Prostate gland (tissue), 2 donors: Measurements from ENCODE around the gene ITGB5. TPM values are rescaled to one million over a fixed set of nuclear protein-coding genes. Genes with fewer than 3 reads are reported as not detected.
A peak's percentile ranks its signal among the peaks of the same experiment; 100 is the strongest.

ENCODE experiments used
- DNase-seq: peaks from one replicate; pipeline ENCODE4 v3.0.0-alpha.2; 2019; ENCODE audit warnings: low spot score
- H3K27ac ChIP-seq, 2 donors: fragments of 200-600 bp; sonication (generic); 2 replicates each; pipeline ENCODE4 v1.5.1; 2017 to 2019
- H3K27me3 ChIP-seq: fragments of 200-600 bp; sonication (generic); replicated peaks from 2 replicates; pipeline ENCODE4 v1.5.1; 2019; ENCODE audit not compliant: insufficient read depth
- H3K36me3 ChIP-seq, 2 donors: fragments of 200-600 bp; sonication (generic); 1 replicate in 1 of 2; 2 replicates in 1 of 2; pipeline versions ENCODE4 v1.5.1 to v1.8.1; 2017 to 2019
- H3K4me1 ChIP-seq: fragments of 200-600 bp; sonication (generic); replicated peaks from 2 replicates; pipeline ENCODE4 v1.5.1; 2019
- H3K4me3 ChIP-seq, 2 donors: fragments of 200-600 bp; sonication (generic); 2 replicates each; pipeline ENCODE4 v1.5.1; 2017 to 2019
- H3K9me3 ChIP-seq: fragments of 200-600 bp; sonication (generic); 2 replicates; pipeline ENCODE4 v1.5.1; 2017
- CTCF ChIP-seq, 4 experiments: fragments of 200-600 bp in 2 of 4; fragments of 450-650 bp in 2 of 4; sonication (generic) in 2 of 4; IDR thresholded peaks; 1 replicate in 3 of 4; 2 replicates in 1 of 4; pipeline ENCODE4 v1.5.1; 2016 to 2019; ENCODE audit warnings: antibody characterized with exemption in 4 of 4, mild to moderate bottlenecking in 2 of 4, moderate library complexity in 2 of 4
- POLR2A ChIP-seq: fragments of 450-650 bp; IDR thresholded peaks from one replicate; pipeline ENCODE4 v1.6.1; 2016; ENCODE audit warnings: antibody characterized with exemption, mild to moderate bottlenecking
- POLR2AphosphoS5 ChIP-seq: sonication (generic); formaldehyde crosslinking; IDR thresholded peaks from one replicate; pipeline ENCODE4 v1.6.1; 2017; ENCODE audit warnings: antibody characterized with exemption
- WGBS: methylation state at CpG from one replicate; pipeline ENCODE4 v1.1.5; 2018; 5-methylcytosine and 5-hydroxymethylcytosine counted together
- intact Hi-C: fragments of 100-400 bp; cut with DNase I; formaldehyde crosslinking; loops from one replicate; pipeline ENCODE4 v1.14.2; 2022
- total RNA-seq, 2 donors: library from RNA; depleted of rRNA; stranded (reverse); fragments of >200 nt; gene quantifications; one replicate each; pipeline ENCODE4 v1.1.0, GENCODE V29; 2016

Gene ITGB5
- total RNA-seq, 2 donors from 2014 or later: 123 to 154 TPM

DNA sequence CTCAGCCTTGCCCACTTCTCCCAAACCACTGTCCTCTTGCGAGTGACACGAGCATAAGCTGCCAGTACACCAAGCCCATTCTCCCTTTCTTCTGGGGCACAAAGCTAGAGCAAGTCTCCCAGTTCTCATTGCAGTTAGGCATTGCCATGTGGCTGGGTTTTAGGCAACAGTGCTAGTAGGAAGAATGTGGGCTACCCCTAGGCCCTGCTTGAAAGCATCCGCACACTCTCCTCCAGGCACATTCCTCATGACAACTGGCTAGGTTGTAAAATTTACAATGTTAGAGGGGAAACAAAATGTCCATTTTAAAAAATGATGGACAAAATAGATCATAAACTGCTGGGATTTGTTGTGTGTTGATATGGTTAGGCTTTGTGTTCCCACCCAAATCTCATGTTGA, 19.7 kb downstream of the ITGB5 start:
- no peak for TF ChIP-seq POLR2A
- no peak for TF ChIP-seq POLR2AphosphoS5
- no peak for TF ChIP-seq CTCF (IDR thresholded peaks at IDR 0.05)
- WGBS: 91% methylated on average over 3 of the region's 3 CpGs
- Histone ChIP-seq H3K27me3 (no peaks in the 10 kb centered on the region), H3K27ac (no peak overlapping the region), H3K36me3 (no peaks in the 10 kb centered on the region), H3K4me1 (no peaks in the 10 kb centered on the region), H3K9me3 (no peaks in the 10 kb centered on the region), H3K4me3 (no peak overlapping the region)
- intact Hi-C loops: no loop called here
- DNase-seq: no peak

DNA sequence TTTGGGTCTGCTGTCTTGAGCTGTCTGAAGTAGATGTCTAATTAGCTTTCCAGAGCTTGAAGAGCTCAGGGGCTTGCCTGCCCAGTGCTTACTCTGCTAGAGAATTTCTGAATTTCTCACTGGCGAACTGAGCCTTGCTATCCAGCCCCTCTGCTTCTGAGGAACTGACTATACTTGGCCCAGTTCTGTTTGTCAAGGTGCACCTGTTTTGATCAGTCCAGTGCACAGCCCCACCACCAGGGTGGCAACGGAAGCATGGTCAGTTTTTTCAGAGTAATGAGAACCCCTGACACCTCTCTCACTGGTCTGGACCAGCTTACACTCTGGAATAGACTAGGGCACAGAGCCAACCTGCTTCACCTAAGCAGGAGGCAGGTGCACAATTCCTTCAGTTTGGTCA, 25.2 kb downstream of the ITGB5 start:
- Histone ChIP-seq H3K4me3 (no peak overlapping the region), H3K27me3 (no peaks in the 10 kb centered on the region), H3K36me3 (no peaks in the 10 kb centered on the region), H3K4me1 (no peaks in the 10 kb centered on the region), H3K27ac (no peak overlapping the region), H3K9me3 (no peaks in the 10 kb centered on the region)
- intact Hi-C loops: no loop called here
- no peak for DNase-seq
- no peak for TF ChIP-seq CTCF (IDR thresholded peaks at IDR 0.05)
- TF ChIP-seq POLR2AphosphoS5: no peak
- no peak for TF ChIP-seq POLR2A
- 94% methylated on average over 2 of the region's 2 CpGs for WGBS

DNA sequence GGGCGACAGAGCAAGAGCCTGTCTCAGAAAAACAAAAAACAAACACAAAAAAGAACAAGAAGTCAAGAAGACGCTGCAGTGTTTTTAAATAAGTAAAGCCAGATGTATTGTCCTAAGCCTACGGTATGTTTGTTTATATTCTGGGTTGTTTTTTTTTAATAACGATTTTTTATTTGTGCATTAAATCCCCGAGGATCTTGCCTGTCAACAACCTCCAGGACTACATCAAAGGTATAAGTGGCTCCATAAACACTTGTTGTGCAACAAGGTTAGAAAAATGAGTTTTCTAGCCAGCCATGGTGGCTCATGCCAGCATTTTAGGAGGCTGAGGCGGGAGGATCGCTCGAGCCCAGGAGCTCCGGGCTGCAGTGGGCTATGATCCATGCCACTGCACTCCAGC, 26.1 kb downstream of the ITGB5 start:
- H3K9me3 ChIP-seq: no peaks in the 10 kb centered on the region
- peak overlapping the region in 1 of 2 donors; percentile 7 for H3K27ac ChIP-seq
- no peak overlapping the region for H3K4me3 ChIP-seq
- no peaks in the 10 kb centered on the region for H3K4me1 ChIP-seq
- no peak for DNase-seq
- no peaks in the 10 kb centered on the region for H3K36me3 ChIP-seq
- intact Hi-C loops: no loop called here
- TF ChIP-seq POLR2A (no peak), POLR2AphosphoS5 (no peak), CTCF (IDR thresholded peaks at IDR 0.05) (no peak)
- H3K27me3 ChIP-seq: no peaks in the 10 kb centered on the region
- WGBS: 62% methylated on average over 9 of the region's 9 CpGs

DNA sequence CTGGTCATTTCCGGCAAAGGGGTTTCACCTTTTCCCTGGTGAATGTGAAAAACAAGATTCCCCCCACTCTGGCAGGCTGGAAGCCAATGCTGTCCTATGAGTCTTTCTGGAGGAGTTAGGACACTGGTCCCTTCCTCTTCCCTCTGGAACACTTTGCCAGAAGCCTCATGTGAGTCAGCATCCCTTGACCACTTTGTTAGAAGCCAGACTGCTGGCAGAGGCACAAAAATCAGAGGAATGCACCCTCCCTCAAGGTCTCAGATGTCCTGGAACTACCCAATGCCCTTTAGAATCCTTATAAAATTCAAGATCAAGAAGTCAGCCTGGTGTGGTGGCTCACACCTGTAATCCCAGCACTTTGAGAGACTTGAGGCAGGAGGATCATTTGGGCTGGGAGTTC, 26.6 kb downstream of the ITGB5 start:
- H3K4me3 ChIP-seq: no peak overlapping the region
- H3K27ac ChIP-seq: peak overlapping the region in 1 of 2 donors; percentile 7
- DNase-seq: peak; percentile 50
- no peaks in the 10 kb centered on the region for H3K4me1 ChIP-seq
- no peaks in the 10 kb centered on the region for H3K36me3 ChIP-seq
- no peaks in the 10 kb centered on the region for H3K9me3 ChIP-seq
- WGBS: 58% methylated on average over 1 of the region's 1 CpG
- intact Hi-C loops: no loop called here
- H3K27me3 ChIP-seq: no peaks in the 10 kb centered on the region
- no peak for TF ChIP-seq CTCF (IDR thresholded peaks at IDR 0.05)
- TF ChIP-seq POLR2A: no peak
- peak; percentile 58 for TF ChIP-seq POLR2AphosphoS5

DNA sequence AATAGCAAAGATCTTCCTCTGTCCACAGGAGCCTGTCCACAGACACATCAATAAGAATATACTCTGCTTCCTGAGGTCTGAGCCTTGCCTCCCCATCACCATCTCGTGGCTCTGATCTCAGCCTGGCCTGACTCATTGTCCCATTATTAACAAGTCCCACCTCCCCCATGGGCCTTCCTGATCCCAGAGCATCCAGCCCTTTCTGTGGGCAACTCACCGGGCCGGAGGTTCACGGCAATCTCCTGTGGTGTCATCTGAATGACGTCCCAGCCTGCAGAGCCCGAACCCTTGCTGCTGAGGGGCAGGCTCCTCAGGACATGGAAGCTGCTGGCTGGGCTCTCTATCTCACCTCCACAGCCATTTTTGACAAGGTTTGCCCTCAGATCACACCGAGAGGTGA, 28.1 kb downstream of the ITGB5 start:
- DNase-seq: no peak
- no peaks in the 10 kb centered on the region for H3K4me1 ChIP-seq
- H3K27me3 ChIP-seq: no peaks in the 10 kb centered on the region
- intact Hi-C loops: no loop called here
- WGBS: 81% methylated on average over 7 of the region's 7 CpGs
- no peak overlapping the region for H3K27ac ChIP-seq
- TF ChIP-seq CTCF (IDR thresholded peaks at IDR 0.05): no peak
- no peak for TF ChIP-seq POLR2AphosphoS5
- TF ChIP-seq POLR2A: no peak
- H3K9me3 ChIP-seq: no peaks in the 10 kb centered on the region
- H3K4me3 ChIP-seq: no peak overlapping the region
- H3K36me3 ChIP-seq: no peaks in the 10 kb centered on the region
